Stimulated activated CD8-positive, alpha-beta memory T cell treated with anti-CD3 and anti-CD28 coated beads, Interleukin-7, amount 100 ng/mL, for 24 hours (primary cell): ENCODE measurements around the gene FASTK.

Experiments
- DNase-seq: peaks from one replicate; pipeline ENCODE4 v3.0.0-alpha.2; 2020; ENCODE audit warnings: low read depth

Gene FASTK

GRCh38 chr7:151064454-151064853, 16.2 kb downstream of the FASTK start:
- no peak for DNase-seq

GRCh38 chr7:151063212-151063561, 17.4 kb downstream of the FASTK start:
- no peak for DNase-seq

GRCh38 chr7:151062399-151063211, 18.0 kb downstream of the FASTK start:
- no peak for DNase-seq

- DNase-seq, result no peak
Observed at GRCh38 chr7:151062111-151062398, 18.6 kb downstream of the FASTK start.

- no peak for DNase-seq
Observed at GRCh38 chr7:151061213-151062110, 19.1 kb downstream of the FASTK start.

GRCh38 chr7:151060416-151061212, 20.0 kb downstream of the FASTK start:
- no peak for DNase-seq

- DNase-seq, result no peak
Observed at GRCh38 chr7:151060113-151060415, 20.5 kb downstream of the FASTK start.

- peak; percentile 42 for DNase-seq
Observed at GRCh38 chr7:151059367-151060112, 21.1 kb downstream of the FASTK start, which contains the start of gene SLC4A2. Gene SLC4A2 (plus strand): TSS chr7:151059589. CDS start chr7:151061988, 2,399 bp downstream.

GRCh38 chr7:151058781-151059366, 21.7 kb downstream of the FASTK start:
- DNase-seq, result no peak

GRCh38 chr7:151057989-151058780, 22.4 kb downstream of the FASTK start:
- DNase-seq, result peak; percentile 92

GRCh38 chr7:151057506-151057988, 23.1 kb downstream of the FASTK start, which contains the start of gene CDK5:
Gene CDK5 (minus strand): TSS chr7:151057897. CDS start chr7:151057848, 49 bp downstream.
- no peak for DNase-seq

GRCh38 chr7:151056666-151057505, 23.7 kb downstream of the FASTK start:
- DNase-seq, result no peak

GRCh38 chr7:151056283-151056665, 24.3 kb downstream of the FASTK start:
- DNase-seq, result no peak

GRCh38 chr7:151053751-151054150, 26.9 kb downstream of the FASTK start:
- no peak for DNase-seq

- DNase-seq, result no peak
Observed at GRCh38 chr7:151053096-151053495, 27.5 kb downstream of the FASTK start.

- DNase-seq, result no peak
Observed at GRCh38 chr7:151051108-151051507, 29.5 kb downstream of the FASTK start.

- no peak for DNase-seq
Observed at GRCh38 chr7:151048911-151049463, 31.6 kb downstream of the FASTK start.

GRCh38 chr7:151047976-151048815, 32.4 kb downstream of the FASTK start, which contains the start of gene ASIC3:
Gene ASIC3 (plus strand): TSS chr7:151048531. CDS start chr7:151048886, 355 bp downstream.
- DNase-seq, result no peak
